HepG2 (cell line): ENCODE data around the gene ESRRB. TPM values are rescaled to one million over a fixed set of nuclear protein-coding genes. Genes with fewer than 3 reads are reported as not detected.

Experiments used
- ATAC-seq: fragments of 200-7000 bp; cut with Tn5 transposase; 3 replicates; pipeline ENCODE4 v1.9.1; 2020; ENCODE audit warnings: mild to moderate bottlenecking, moderate library complexity
- BruUV-seq: library from RNA; stranded (reverse); fragments of 400-500 nt; replicated peaks from 2 replicates; lab custom pipeline; 2021; lab: Mats Ljungman, UMichigan
- CTCF ChIA-PET: fragments of 300-600 bp; formaldehyde crosslinking; extraction: SDS; loops from one replicate; lab custom pipeline; 2021; ENCODE audit warnings: low total read pairs, inconsistent platforms, low intra/inter-chr PET ratio; lab: Yijun Ruan, JAX
- POLR2A ChIA-PET: fragments of 350-600 bp; sonication (Branson Sonifier 250); formaldehyde crosslinking; loops from one replicate; lab custom pipeline; 2020; ENCODE audit warnings: antibody characterized with exemption, inconsistent platforms; lab: Yijun Ruan, JAX
- DNase-seq: peaks from one replicate; pipeline ENCODE4 v3.0.0-alpha.2; 2015; ENCODE audit warnings: low spot score
- FAIRE-seq: peaks from 3 replicates; lab custom pipeline; 2011; peaks lifted over from hg19 to GRCh38; lab: Jason Lieb, UNC
- H2AFZ ChIP-seq: one replicate; pipeline ENCODE4 v1.6.1; 2011; ENCODE audit warnings: low read length, inconsistent platforms
- H3K27ac ChIP-seq: fragments of 300-600 bp; 3 replicates; pipeline ENCODE4 v1.8.0; 2011; ENCODE audit warnings: mixed run types, mild to moderate bottlenecking, mixed read lengths, low read length, inconsistent platforms; ENCODE audit not compliant: insufficient read depth; ENCODE audit errors: extremely low read length
- H3K27me3 ChIP-seq, 2 experiments: fragments of 200-600 bp in 1 of 2; 2 replicates in 1 of 2; 3 replicates in 1 of 2; pipeline versions ENCODE4 v1.6.0 to v1.8.0; 2011; ENCODE audit warnings: low read length in 2 of 2, mild to moderate bottlenecking in 2 of 2, moderate library complexity in 2 of 2, inconsistent platforms in 1 of 2; ENCODE audit not compliant: insufficient read depth in 2 of 2, control insufficient read depth in 1 of 2
- H3K36me3 ChIP-seq, 2 experiments: fragments of 200-600 bp in 1 of 2; replicated peaks in 1 of 2; 2 replicates in 1 of 2; 3 replicates in 1 of 2; pipeline versions ENCODE4 v1.5.1 to v1.8.0; 2011; ENCODE audit warnings: low read length in 2 of 2, inconsistent platforms in 1 of 2; ENCODE audit not compliant: insufficient read depth in 2 of 2, control insufficient read depth in 1 of 2
- H3K4me1 ChIP-seq: 2 replicates; pipeline ENCODE4 v1.5.1; 2012; ENCODE audit warnings: low read length, inconsistent platforms; ENCODE audit not compliant: insufficient read depth
- H3K4me2 ChIP-seq: 2 replicates; pipeline ENCODE4 v1.6.0; 2011; ENCODE audit warnings: low read depth, low read length, inconsistent platforms
- H3K4me3 ChIP-seq, 3 experiments: fragments of 200-600 bp in 1 of 3; sonication (generic), shearing (Covaris generic) in 1 of 3; replicated peaks in 1 of 3; 2 replicates each; pipeline ENCODE4 v1.5.1; 2011 to 2016; ENCODE audit warnings: low read length in 3 of 3, inconsistent platforms in 2 of 3, low read depth in 2 of 3, mild to moderate bottlenecking in 2 of 3, control low read depth in 1 of 3, mixed read lengths in 1 of 3; ENCODE audit not compliant: insufficient read depth in 1 of 3
- H3K79me2 ChIP-seq: one replicate; pipeline ENCODE4 v1.6.1; 2011; ENCODE audit warnings: low read length, inconsistent platforms; ENCODE audit not compliant: insufficient read depth
- H3K9ac ChIP-seq: 2 replicates; pipeline ENCODE4 v1.6.0; 2011; ENCODE audit warnings: mild to moderate bottlenecking, low read depth, low read length, inconsistent platforms; ENCODE audit not compliant: insufficient read depth
- H3K9me3 ChIP-seq: 2 replicates; pipeline ENCODE4 v1.5.1; 2012; ENCODE audit warnings: mild to moderate bottlenecking, low read length
- H4K20me1 ChIP-seq: 2 replicates; pipeline ENCODE4 v1.6.0; 2011; ENCODE audit warnings: inconsistent platforms, mild to moderate bottlenecking, low read length, moderate library complexity; ENCODE audit not compliant: insufficient read depth
- CREM ChIP-seq, 2 experiments: sonication (generic) in 1 of 2; formaldehyde crosslinking in 1 of 2; IDR thresholded peaks; 2 replicates each; pipeline versions ENCODE4 v1.4.0 to v1.6.1; 2016 to 2020; ENCODE audit warnings: antibody characterized with exemption in 1 of 2, mild to moderate bottlenecking in 1 of 2, missing genetic modification reagents in 1 of 2
- NR2F2 ChIP-seq: IDR thresholded peaks from 2 replicates; pipeline ENCODE4 v1.6.1; 2012; ENCODE audit warnings: low read depth, inconsistent platforms, borderline replicate concordance
- RAD21 ChIP-seq: fragments of 450-650 bp; formaldehyde crosslinking; IDR thresholded peaks from 2 replicates; pipeline ENCODE4 v1.5.0; 2020; ENCODE audit warnings: mild to moderate bottlenecking
- YEATS4 ChIP-seq: sonication (generic); formaldehyde crosslinking; IDR thresholded peaks from 2 replicates; pipeline ENCODE4 v1.4.0; 2020; ENCODE audit warnings: missing genetic modification reagents, borderline replicate concordance
- ZFP36 ChIP-seq: fragments of 150-350 bp; IDR thresholded peaks from 2 replicates; pipeline ENCODE4 v1.6.1; 2018; ENCODE audit warnings: borderline replicate concordance, low read length, low read depth; ENCODE audit not compliant: partially characterized antibody
- ZFP62 ChIP-seq: sonication (generic); formaldehyde crosslinking; IDR thresholded peaks from 2 replicates; pipeline ENCODE4 v1.4.0; 2020; ENCODE audit warnings: missing genetic modification reagents
- ZNF101 ChIP-seq: sonication (generic); formaldehyde crosslinking; IDR thresholded peaks from 2 replicates; pipeline ENCODE4 v1.4.0; 2020; ENCODE audit warnings: mild to moderate bottlenecking, low read depth, missing genetic modification reagents, borderline replicate concordance
- ZSCAN25 ChIP-seq: sonication (generic); formaldehyde crosslinking; IDR thresholded peaks from 2 replicates; pipeline ENCODE4 v1.8.0; 2022; ENCODE audit warnings: mild to moderate bottlenecking, missing genetic modification reagents
- WGBS: methylation state at CpG from one replicate; pipeline ENCODE4 v1.1.6; 2017; ENCODE audit warnings: low lambda C conversion rate; 5-methylcytosine and 5-hydroxymethylcytosine counted together
- in situ Hi-C: cut with HindIII; loops from 2 replicates; pipeline ENCODE4 v1.10.0; 2017; ENCODE audit warnings: low pct_unique_long_range_greater_than_20kb; ENCODE audit not compliant: extremely low pct_ligation_motif_present
- intact Hi-C: fragments of 100-400 bp; cut with micrococcal nuclease; formaldehyde crosslinking; loops from one replicate; pipeline ENCODE4 v1.10.0; 2022; ENCODE audit not compliant: unreplicated experiment
- polyA plus RNA-seq, 8 experiments: library from polyadenylated mRNA; depleted of rRNA in 3 of 8; stranded (reverse) in 7 of 8; unstranded in 1 of 8; fragments of >200 nt; fragmentation: Illumina TruSeq in 4 of 8; extraction: Trizol in 4 of 8; gene quantifications; 2 replicates each; pipeline versions ENCODE4 v1.2.1 to v1.2.3, GENCODE V29; 2011 to 2016; ENCODE audit warnings: low read depth in 4 of 8, missing spikeins in 1 of 8, mixed read lengths in 1 of 8; ENCODE audit not compliant: insufficient read depth in 1 of 8
- total RNA-seq, 5 experiments: library from RNA; depleted of rRNA; stranded (reverse); fragments of >200 nt; fragmentation: Illumina TruSeq; extraction: Trizol; gene quantifications; 2 replicates each; pipeline ENCODE4 v1.2.3, GENCODE V29; 2016; ENCODE audit warnings: low read depth in 1 of 5
- TF ChIP-seq, protein P1 (sequence below): sonication (generic); formaldehyde crosslinking; IDR thresholded peaks from 2 replicates; pipeline ENCODE4 v1.5.0; 2020; ENCODE audit warnings: mild to moderate bottlenecking, missing genetic modification reagents, borderline replicate concordance
- TF ChIP-seq, protein P2 (sequence below), 2 experiments: sonication (generic) in 1 of 2; formaldehyde crosslinking in 1 of 2; IDR thresholded peaks; 2 replicates each; pipeline versions ENCODE4 v1.6.1 to v1.9.0; 2014 to 2022; ENCODE audit warnings: antibody characterized with exemption in 1 of 2, borderline replicate concordance in 1 of 2, inconsistent platforms in 1 of 2, low read depth in 1 of 2, missing genetic modification reagents in 1 of 2
- TF ChIP-seq, protein P3 (sequence below): sonication (generic); formaldehyde crosslinking; IDR thresholded peaks from 2 replicates; pipeline ENCODE4 v1.4.0; 2020; ENCODE audit warnings: mild to moderate bottlenecking, missing genetic modification reagents

The ESRRB gene
- total and polyA plus RNA-seq, 2 of the 13 experiments (the other 11 are each of a cell fraction or from before 2014, with no cell fraction given), result 0.04 to 0.33 TPM

DNA sequence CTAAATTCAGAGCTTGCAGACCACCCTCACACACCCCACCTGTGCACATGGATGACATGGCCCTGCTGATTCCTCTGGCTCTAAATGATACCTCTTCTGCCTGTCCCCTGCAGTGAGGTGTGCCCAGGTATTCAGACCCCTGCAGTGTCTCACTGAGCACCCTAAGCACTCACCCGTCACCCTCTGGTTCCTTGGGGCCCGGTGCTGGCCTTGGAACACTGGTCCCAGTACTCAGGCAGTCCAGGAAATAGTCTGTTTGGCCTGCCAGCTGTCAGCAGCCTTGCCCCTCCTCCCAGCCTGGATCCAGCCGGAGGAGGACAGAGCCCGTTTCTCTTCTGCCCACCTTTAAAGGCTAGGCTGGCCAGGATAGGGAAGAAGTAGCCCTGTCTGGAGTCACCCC, 44.9 kb downstream of the ESRRB start:
- no peak overlapping the region for H3K4me3 ChIP-seq
- H3K9ac ChIP-seq, result no peak overlapping the region
- H3K4me1 ChIP-seq, result 0 out of 2 replicates have a peak, but pooled peaks cover 11% of the 10 kb centered on the region
- H3K79me2 ChIP-seq, result no peaks in the 10 kb centered on the region
- no peak overlapping the region for H3K4me2 ChIP-seq
- no peaks in the 10 kb centered on the region for H3K27me3 ChIP-seq
- WGBS, result no CpG with 5 or more reads among the region's 4 CpGs
- H2AFZ ChIP-seq, result no peak overlapping the region
- no peak for DNase-seq
- no peak for TF ChIP-seq CREM (IDR thresholded peaks at IDR 0.05)
- no peak for TF ChIP-seq CREM (CRISPR knock-in tag; IDR thresholded peaks at IDR 0.05)
- TF ChIP-seq, protein P1, sequence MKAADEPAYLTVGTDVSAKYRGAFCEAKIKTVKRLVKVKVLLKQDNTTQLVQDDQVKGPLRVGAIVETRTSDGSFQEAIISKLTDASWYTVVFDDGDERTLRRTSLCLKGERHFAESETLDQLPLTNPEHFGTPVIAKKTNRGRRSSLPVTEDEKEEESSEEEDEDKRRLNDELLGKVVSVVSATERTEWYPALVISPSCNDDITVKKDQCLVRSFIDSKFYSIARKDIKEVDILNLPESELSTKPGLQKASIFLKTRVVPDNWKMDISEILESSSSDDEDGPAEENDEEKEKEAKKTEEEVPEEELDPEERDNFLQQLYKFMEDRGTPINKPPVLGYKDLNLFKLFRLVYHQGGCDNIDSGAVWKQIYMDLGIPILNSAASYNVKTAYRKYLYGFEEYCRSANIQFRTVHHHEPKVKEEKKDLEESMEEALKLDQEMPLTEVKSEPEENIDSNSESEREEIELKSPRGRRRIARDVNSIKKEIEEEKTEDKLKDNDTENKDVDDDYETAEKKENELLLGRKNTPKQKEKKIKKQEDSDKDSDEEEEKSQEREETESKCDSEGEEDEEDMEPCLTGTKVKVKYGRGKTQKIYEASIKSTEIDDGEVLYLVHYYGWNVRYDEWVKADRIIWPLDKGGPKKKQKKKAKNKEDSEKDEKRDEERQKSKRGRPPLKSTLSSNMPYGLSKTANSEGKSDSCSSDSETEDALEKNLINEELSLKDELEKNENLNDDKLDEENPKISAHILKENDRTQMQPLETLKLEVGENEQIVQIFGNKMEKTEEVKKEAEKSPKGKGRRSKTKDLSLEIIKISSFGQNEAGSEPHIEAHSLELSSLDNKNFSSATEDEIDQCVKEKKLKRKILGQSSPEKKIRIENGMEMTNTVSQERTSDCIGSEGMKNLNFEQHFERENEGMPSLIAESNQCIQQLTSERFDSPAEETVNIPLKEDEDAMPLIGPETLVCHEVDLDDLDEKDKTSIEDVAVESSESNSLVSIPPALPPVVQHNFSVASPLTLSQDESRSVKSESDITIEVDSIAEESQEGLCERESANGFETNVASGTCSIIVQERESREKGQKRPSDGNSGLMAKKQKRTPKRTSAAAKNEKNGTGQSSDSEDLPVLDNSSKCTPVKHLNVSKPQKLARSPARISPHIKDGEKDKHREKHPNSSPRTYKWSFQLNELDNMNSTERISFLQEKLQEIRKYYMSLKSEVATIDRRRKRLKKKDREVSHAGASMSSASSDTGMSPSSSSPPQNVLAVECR (CRISPR knock-in tag), result no peak
- TF ChIP-seq YEATS4, result no peak
- TF ChIP-seq NR2F2, result no peak
- no peak for TF ChIP-seq ZFP62 (CRISPR knock-in tag)
- TF ChIP-seq, protein P2, sequence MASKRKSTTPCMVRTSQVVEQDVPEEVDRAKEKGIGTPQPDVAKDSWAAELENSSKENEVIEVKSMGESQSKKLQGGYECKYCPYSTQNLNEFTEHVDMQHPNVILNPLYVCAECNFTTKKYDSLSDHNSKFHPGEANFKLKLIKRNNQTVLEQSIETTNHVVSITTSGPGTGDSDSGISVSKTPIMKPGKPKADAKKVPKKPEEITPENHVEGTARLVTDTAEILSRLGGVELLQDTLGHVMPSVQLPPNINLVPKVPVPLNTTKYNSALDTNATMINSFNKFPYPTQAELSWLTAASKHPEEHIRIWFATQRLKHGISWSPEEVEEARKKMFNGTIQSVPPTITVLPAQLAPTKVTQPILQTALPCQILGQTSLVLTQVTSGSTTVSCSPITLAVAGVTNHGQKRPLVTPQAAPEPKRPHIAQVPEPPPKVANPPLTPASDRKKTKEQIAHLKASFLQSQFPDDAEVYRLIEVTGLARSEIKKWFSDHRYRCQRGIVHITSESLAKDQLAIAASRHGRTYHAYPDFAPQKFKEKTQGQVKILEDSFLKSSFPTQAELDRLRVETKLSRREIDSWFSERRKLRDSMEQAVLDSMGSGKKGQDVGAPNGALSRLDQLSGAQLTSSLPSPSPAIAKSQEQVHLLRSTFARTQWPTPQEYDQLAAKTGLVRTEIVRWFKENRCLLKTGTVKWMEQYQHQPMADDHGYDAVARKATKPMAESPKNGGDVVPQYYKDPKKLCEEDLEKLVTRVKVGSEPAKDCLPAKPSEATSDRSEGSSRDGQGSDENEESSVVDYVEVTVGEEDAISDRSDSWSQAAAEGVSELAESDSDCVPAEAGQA (IDR thresholded peaks at IDR 0.05; ENCODE audit: low read depth), result no peak
- TF ChIP-seq, protein P2 (CRISPR knock-in tag; IDR thresholded peaks at IDR 0.05; ENCODE audit: borderline replicate concordance), result no peak
- TF ChIP-seq, protein P3, sequence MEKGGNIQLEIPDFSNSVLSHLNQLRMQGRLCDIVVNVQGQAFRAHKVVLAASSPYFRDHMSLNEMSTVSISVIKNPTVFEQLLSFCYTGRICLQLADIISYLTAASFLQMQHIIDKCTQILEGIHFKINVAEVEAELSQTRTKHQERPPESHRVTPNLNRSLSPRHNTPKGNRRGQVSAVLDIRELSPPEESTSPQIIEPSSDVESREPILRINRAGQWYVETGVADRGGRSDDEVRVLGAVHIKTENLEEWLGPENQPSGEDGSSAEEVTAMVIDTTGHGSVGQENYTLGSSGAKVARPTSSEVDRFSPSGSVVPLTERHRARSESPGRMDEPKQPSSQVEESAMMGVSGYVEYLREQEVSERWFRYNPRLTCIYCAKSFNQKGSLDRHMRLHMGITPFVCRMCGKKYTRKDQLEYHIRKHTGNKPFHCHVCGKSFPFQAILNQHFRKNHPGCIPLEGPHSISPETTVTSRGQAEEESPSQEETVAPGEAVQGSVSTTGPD (CRISPR knock-in tag), result no peak
- no peak for TF ChIP-seq ZSCAN25 (CRISPR knock-in tag)
- TF ChIP-seq ZFP36, result no peak
- no peak for TF ChIP-seq ZNF101 (CRISPR knock-in tag)
- no peak for TF ChIP-seq RAD21
- no peak for FAIRE-seq
- ATAC-seq, result no peak
- intact Hi-C loops (no loop called here), in situ Hi-C loops (no loop called here)
- no peaks in the 10 kb centered on the region for H3K9me3 ChIP-seq
- no TSS peak for BruUV-seq
- H3K36me3 ChIP-seq, result no peaks in the 10 kb centered on the region
- ChIA-PET POLR2A (no interaction called here), CTCF (no interaction called here)
- no peaks in the 10 kb centered on the region for H4K20me1 ChIP-seq
- H3K27ac ChIP-seq, result no peak overlapping the region
